NK-92 (cell line): ENCODE measurements around the gene CIAO3.
"Not testable (repeated sequence)": the region's sequence is repeated elsewhere in the genome, so short reads cannot be mapped to it uniquely, and the experiment has no call there.

Experiments used
- DNase-seq: peaks from one replicate; lab custom pipeline; 2025; ENCODE audit not compliant: unreplicated experiment; lab: John Stamatoyannopoulos, UW

CIAO3 gene

DNA sequence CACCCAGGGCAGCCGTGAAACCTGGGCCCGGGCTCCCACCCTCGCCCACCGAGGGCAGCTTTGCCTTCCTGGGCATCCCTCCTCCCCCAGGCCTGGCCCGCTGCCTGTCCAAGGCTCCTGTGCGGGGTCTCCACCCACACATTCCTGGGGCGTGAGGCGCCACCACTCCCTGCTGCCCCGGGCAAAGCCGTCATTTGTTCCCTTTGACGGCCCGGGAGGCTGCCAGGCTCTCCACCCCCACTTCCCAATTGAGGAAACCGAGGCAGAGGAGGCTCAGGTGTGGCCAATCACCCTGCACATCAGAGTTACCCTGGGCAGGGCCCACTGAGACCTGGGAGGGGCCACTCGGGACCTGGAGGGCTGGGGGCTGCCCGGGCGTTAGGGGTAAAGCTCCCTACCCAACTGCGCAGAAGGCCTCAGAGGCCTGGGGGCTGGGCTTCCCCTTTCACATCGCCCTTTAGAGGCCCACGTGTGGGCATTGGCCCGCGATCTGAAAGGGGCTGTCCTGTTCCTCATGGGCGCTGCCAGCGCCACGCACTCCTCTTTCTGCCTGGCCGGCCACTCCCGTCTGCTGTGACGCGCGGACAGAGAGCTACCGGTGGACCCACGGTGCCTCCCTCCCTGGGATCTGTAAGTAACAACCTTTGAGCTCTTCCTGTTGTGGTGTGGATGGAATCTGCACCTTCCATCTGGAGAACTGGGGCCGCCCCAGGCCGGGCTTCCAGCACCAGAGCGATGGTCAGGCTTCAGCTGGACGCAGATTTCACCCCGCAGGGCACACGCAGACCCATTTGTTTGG lies 19.9 kb upstream of the CIAO3 start, which contains the start of gene MSLN:
TSS of gene MSLN (plus strand) at position 190 of the 799 bp plus-strand sequence. CDS start 1,947 bp downstream, outside the sequence.
- DNase-seq, result no peak

DNA sequence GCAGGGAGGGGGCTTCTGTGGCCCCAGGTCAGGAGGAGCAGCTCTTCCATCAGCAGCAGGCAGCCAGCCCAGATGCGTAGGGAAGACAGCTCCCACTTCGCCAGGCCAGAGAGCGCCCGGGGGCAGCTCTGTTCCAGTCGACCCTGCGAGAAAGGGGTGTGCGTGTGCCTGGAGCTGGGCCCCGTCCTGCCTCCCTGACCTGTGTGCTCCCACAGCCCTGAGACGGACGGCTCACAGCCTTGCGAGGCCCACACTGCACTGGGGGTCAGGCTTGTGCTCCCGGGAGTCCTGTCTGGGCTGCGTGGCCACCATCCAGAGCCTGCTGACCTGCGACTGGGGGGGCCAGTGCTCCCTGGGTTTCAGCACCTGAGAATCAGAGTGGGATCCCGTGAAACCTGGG lies 19.3 kb upstream of the CIAO3 start:
- no peak for DNase-seq

DNA sequence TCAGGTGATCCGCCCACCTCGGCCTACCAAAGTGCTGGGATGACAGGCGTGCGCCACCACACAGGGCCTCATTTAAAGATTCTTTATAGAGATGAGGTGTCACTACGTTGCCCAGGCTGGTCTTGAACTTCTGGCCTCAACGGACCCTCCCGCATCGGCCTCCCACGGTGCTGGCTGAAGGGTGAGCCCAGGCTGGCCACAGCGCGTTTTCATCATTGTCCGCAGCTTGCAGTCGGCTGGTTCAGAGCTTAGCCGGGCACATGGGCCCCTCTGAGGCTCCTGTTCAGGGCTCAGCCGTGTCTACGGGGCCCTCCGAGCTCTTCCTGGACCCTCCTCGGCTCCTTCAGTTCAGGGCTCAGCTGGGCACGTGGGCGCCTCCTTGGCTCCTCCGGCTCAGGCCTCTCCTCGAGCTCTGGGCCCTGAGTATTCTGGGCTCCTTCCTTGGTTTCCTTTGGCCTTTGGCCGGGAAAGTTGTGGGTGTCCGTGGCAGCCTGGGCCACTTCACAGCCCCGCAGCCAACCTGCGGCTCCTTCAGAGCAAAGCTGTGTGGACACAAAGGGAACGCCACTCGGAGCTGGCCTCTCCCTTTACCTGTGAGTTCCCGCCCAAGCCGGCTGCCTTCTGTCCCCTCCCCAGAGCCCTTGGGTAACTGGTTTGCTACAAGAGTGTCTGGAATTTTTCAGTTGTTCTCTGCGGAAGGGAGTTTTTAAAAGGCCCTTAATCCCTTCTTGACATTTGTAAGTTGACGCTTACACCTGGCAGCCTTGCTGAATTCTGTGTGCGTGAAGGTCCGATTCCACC lies 18.5 kb upstream of the CIAO3 start:
- DNase-seq, result no peak

DNA sequence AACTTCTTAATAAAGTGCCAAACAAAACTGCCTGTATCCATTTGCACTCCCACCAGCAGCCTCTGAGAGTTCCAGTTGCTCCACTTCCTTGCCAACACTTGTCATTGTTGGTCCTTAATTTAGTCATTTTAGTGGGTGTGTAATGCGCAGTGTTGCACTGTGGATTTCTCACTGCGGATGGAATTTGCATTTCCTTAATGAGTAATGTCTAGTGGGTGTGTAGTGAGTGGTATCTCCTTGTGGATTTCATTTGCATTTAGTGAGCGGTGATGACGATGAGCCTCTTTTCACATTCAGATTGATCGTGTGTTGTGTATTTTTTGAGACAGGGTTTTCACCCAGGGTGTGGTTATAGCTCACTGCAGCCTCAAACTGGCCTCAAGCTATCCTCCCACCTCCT lies 15.6 kb upstream of the CIAO3 start:
- DNase-seq, result no peak

DNA sequence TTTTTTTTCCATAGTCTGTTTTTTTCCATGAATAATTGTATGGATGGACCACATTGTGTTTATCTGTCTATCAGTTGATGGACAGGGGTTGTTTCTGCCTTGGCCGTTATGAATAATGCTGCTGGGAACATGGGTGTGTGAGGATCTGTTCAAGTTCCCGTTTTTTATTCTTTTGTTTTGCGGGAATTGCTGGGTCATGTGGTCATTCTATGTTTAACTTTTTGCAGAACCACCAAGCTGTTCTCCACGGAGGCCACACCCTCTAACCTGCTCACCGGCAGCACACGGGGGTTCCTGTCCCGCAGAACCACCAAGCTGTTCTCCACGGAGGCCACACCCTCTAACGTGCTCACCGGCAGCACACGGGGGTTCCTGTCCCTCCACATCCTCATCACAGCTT lies 13.9 kb upstream of the CIAO3 start:
- DNase-seq, result no peak

DNA sequence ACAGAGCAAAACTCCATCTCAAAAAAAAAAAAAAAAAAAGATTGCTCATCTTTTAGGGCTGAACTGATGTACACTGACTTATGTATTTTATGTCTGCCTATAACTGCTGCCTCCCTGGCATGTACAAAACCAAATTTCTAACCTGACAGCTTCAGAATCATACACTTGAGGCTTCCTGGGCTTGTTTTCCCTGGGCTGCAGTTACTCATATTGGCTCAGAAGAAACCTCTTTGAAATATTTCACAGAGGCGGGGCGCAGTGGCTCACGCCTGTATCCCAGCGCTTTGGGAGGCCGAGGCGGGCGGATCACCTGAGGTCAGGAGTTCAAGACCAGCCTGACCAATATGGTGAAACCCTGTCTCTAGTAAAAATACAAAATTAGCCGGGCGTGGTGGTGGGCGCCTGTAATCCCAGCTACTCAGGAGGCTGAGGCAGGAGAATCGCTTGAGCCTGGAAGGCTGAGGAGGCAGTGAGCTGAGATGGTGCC lies 13.4 kb upstream of the CIAO3 start:
- not testable (repeated sequence) for DNase-seq

DNA sequence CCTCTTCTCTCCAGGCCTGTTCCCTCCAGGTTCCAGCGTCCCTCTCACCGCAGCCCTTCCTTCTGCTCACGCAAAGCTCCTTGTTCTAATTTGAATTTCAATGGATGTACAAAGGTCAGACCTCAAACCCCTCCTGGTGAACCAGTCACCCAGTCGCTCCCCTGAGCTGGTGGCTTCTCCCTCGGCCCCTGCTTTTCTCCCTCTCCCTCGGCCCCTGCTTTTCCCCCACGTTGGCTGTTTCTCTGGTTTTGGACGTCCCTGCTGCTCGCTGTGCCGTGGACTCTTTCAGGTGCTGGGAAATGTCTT lies 11.2 kb upstream of the CIAO3 start:
- DNase-seq, result no peak

DNA sequence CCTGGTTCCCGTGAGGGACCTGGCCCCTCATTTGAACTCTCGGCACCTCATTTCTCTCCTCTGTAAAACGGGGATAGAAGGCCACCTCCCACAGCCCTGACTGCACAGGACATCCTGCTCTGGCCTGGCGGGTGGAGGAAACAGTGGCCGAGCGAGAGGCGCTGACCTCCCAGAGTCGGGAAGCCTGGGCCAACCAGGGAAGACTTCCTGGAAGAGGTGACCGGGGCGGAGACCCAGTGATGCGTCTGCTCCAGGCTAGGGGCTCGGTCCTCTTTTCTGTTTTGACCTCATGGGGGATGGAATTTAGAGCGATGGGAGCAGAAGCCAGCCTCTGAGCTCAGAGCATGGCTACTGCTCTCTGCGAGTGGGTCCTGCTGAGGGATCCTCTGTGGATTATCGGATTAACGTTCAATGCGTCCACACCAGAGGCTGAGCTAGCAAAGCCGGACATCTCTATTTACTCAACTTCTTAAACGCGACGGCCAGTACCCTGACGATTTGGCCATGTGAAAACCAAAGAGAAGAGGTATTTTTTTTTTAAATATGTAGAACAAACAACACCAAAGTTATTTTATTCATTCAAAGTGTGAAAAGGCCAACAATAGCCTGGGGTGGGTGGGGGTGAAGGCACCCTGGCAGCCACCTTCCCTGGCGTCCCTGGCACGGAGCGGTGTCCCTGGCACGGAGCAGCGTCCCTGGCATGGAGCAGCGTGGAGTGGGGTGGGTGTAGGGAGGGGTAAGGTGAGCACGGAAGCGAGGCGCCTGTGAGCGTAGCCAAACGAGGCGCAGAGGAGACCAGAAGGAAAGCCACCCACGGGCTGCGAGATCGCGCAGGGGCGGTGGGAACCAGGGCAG lies 10.6 kb upstream of the CIAO3 start:
- DNase-seq, result no peak

DNA sequence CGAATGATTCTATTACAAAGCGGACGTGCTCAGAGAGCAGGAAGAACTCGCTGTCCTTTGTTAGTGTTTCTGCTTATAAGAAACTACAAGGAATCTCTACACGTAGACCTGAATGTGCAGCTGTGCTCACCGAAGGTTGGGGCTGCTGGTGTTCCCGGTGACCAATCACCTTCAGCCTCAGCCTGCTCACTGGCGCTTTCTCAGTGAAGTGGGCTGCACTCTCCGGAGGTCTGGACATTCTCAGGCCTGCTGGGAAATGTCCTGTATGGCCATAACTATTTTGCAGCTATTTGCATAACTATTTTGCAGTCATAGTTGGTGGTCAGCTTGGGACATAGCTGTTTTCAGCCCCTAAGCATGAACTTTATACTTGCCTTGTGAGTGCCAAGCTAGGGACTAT lies 9.7 kb upstream of the CIAO3 start:
- DNase-seq, result no peak

DNA sequence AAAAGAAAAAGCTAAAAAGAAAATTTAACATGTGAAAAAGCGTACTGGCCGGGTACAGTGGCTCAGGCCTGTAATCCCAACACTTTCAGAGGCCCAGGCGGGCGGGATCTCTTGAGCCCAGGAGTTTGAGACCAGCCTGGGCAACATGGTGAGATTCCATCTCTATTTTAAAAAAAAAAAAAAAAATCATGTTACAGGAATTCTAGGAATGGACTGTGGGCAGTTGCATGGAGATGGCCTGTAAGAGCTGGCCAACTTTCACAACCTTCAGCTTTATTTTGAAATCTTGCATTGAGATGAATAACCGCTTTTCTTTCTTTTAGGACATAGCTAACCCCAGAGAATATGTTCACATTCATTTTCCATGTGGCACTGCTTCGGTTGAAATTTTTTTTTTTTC lies 8.2 kb upstream of the CIAO3 start:
- DNase-seq, result no peak

DNA sequence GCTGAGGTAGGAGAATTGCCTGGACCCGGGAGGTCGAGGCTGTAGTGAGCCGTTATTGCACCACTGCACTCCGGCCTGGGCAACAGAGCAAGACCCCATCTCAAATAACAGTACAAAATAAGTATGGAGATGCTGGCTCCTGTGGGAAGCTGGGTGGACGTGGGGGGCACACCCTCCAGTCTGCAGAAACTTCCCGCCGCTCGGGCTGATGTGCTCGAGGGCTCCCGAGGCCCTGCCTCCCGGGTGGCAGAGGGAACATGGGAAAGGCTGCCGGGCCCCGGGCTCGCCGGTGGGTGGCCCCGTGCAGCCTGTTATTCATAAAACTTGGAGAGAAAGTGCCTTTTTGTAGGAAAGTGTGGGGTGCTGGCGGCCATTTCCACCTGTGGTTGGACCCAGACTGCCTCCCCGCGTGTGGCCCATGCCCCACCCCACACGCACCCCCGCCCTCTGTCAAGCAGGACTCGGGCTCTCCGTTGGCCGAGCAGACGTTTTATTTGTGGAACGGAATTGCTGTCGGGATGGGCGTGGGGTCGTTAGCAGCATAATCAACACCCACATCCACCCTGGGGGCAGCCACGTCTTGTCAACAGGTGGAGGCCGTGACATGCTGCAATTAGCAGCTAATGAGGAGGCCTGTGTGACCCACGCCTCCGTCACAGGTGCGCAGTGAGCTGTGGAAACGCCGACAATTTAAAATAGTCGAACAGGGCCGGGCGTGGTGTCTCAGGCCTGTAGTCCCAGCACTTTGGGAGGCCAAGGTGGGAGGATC lies 7.4 kb upstream of the CIAO3 start:
- DNase-seq, result no peak

DNA sequence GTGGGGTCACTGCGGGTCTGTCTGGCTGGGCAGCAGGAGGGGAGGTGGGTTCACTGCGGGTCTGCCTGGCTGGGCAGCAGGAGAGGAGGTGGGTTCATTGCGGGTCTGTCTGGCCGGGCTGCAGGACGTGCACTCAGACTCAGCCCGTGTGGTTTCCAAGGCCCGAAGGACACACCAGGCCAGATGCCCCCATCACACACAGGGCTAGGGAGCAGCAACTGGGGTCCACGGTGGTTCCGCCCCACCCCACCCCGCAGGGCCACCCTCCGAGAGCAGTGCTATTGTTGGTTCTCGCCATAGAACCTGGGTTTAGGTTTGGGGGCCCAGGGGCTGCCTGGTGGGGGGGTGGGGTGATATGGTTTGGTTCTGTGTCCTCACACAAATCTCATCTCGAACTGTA lies 5.8 kb upstream of the CIAO3 start:
- no peak for DNase-seq

DNA sequence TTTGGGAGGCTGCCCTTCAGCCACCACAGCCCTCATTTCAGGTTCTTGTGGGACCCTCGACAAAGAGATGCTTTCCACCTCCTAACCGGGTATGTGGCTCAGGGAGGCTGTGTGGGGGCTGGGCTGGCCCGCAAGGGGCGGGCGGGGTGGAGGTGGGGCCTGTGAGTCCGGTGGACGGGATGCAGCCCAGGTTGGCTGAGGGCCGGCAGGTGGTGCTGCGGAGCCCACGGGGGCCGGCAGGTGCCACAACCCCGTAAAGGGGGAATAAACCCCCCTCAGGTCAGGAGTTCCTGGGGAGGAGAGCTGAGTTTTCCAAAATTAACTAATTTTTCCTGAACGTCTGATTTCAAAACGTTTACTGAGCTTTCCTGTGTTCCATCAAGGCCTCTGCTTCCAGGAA lies 4.9 kb upstream of the CIAO3 start:
- no peak for DNase-seq

DNA sequence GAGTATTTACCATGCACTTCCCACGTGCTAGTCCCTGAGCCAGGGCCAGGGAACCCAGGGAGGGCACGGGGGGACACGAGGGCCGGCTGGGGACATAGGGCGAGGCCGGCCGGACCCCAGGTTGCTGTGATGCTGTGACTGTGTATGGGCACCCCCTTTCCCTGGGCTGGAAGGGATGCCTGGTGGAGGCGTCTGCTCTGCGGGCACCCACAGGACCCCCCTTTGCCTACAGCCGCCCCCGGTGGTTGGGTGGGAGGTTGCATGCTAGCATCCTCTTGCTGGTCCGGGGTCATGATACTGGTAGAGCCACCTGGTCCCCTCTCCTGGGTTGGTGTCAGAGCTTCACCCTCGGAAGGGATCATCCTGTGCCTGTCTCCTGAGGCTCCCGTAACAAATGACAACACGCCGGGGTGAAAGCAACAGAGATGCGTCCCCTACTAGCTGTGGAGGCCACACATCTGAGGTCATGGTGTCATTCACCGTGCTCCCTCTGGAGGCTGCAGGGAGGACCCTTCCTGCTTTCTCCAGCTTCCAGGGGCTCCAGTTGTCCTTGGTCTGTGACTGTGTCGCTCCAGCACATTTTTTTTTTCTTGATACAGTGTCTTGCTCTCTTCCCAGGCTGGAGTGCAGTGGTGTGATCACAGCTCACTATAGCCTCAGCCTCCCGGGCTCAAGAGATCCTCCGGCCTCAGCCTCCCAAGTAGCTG lies 3.1 kb upstream of the CIAO3 start:
- DNase-seq, result no peak

DNA sequence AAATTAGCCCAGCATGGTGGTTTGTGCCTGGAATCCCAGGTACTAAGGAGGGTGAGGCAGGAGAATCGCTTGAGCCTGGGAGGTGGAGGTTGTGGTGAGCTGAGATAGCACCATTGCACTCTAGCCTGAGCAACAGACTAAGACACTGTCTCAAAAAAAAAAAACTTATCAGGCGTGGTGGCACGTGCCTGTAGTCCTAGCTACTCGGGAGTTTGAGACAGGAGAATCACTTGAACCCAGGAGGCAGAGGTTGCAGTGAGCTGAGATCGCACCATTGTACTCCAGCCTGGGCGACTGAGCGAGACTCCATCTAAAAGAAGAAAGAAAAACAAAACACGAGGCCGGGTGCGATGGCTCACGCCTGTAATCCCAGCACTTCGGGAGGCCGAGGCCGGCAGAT lies 2.1 kb upstream of the CIAO3 start:
- DNase-seq, result not testable (repeated sequence)

DNA sequence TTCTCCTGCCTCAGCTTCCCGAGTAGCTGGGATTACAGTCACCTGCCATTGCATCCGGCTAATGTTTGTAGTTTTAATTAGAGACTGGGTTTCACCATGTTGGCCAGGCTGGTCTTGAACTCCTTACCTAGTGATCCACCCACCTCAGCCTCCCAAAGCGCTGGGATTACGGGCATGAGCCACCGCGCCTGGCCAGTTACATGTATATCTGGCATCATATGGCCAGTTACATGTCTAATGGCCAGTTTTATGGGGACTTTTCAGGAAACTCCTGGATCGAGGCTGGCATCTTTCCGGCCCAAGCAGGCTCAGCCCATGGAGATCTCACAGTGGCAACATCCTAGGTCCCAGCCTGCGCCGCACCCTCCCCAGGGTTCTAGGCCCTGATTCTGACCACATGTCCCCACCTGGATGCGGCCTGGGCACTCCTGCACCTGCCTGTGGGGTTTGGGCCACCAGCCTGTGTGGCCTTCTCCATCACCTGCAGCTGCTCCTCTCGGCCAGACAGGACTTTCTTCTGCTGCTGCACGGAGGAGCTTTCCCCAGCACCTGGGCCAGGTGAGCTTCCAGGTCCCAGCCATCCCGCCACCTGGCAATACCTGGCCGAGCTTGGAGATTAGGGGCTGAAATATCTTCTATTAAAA lies 1.3 kb upstream of the CIAO3 start:
- DNase-seq, result no peak

DNA sequence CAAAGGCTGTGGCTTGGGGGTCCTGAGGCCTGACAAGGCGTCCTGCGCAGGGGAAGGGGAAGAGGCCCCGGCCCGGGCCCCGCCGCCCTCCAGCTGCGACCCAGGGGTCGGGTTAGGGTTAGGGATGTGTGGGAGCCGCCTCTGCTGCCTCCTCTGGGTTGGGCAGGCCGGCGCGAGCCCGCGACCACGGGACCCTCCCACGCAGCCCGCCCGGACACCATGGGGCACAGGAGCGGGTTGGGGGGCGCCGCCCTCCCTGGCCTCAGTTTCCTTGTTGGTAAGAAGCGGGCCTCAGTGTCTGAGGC lies 386 bp downstream of the CIAO3 start:
- DNase-seq, result no peak

DNA sequence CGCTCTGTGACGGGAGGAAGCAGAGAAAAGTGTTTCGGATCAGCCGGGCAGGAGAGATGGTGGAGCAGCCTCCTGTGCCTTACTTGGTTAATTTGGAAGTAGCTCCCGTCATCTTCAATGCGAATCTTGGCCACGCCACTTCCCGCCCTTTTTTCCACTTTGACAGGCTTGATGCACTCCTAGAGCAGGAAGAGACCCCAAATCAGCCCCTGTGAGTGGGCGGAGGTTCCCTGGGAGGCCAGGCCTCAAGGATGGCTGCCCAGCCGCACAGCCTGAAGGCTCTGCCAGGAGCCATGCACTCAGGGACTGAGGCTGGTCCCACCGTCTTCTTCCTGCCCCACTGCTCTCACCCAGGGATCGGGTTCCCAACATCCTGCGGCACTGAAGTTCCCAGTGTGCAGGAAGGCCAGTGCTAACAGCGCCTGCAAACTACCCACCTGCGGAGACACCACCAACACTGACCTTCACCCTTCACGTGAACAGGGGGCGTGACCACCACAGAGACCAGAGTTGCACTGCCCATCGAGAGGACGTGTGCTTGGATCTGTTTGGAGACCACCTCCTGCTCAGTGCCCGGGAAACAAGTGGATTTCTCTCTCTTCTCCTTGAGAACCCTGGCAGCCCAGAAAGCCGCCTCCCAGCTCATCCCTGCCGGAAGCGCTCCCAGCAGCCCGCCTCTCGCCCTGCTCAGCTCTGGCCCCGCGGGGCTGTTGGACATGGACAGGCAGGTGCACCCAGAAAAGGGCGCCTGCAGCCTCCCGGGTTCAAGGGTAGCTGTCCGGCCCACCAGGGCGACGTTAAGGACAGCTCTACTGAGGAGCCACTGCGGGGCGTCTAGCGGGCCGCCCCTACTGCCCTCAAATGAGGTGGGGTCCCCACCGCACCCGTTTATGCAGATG lies 988 bp downstream of the CIAO3 start:
- no peak for DNase-seq
